AG08395 (cell line): ENCODE data around the gene CYB5R2.

Experiments
- DNase-seq: peaks from one replicate; pipeline ENCODE4 v3.0.0; 2012; ENCODE audit warnings: mixed read lengths, low spot score

Gene CYB5R2

GRCh38 chr11:7637447-7638157 lies 35.7 kb downstream of the CYB5R2 start:
- DNase-seq, result peak; percentile 91

DNA sequence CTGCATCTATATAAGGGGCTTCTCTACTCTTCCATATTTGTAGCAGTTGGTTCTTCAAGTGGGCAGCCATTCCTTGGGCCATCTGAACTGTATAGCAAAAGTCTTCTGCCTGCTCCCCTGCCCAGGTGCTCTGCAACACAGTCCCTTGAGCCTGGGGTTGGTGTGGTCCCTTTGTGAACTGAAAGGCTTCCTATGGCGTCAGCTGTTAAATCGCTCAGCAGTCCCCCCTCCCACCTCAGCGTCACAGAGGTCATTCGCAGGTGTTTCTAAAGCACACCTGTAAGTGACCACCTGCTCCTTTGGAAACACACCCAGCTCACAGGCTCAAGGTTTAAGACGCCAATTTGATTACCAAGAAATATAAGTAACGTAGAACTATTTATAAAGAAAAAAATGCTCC lies 37.0 kb downstream of the CYB5R2 start:
- DNase-seq, result no peak

GRCh38 chr11:7635708-7636107 lies 37.6 kb downstream of the CYB5R2 start:
- DNase-seq, result no peak

GRCh38 chr11:7635137-7635536 lies 38.2 kb downstream of the CYB5R2 start:
- no peak for DNase-seq

- DNase-seq, result no peak
Observed at GRCh38 chr11:7632211-7632610, 41.1 kb downstream of the CYB5R2 start.

- DNase-seq, result peak; percentile 17
Observed at GRCh38 chr11:7630002-7630401, 43.3 kb downstream of the CYB5R2 start.

DNA sequence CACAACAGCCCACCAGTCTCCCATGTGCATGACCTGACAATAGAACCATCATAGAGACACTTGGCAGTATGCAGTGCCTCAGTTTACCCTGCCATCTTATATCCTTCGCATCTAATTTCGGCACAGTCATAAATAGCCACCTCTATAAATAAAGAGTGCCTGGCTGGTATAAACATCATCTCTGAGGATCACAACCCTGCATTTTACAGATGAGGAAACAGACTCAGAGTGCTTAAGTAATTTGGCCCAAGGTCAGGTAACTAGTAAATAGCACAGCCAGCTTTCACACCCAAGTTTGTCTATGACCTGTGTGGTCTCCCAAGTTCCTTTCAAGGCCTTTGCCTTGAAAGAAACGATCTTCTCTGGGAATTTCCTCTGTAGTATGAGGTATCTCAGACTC lies 44.6 kb downstream of the CYB5R2 start:
- DNase-seq, result no peak

DNA sequence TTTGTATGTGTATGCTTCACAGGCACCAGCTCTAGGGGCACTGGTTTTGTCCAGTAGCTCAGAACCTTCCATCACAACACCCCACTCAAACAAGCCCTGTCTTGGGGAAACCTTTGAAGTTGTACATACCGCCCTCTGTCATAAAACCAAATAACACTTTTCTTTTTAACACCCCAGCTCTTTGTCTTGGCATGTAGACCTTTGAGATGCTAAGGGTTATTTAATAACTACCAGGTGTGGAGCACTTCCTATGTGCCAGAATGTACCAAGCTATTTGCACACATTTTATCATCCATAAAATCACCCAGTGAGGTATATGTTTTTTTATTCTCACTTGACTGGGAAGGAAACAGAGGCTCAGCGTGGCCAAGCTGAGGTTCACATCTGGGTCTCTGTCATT lies 50.6 kb downstream of the CYB5R2 start:
- DNase-seq, result no peak

- DNase-seq, result no peak
Observed at GRCh38 chr11:7621554-7621953, 51.7 kb downstream of the CYB5R2 start.

- no peak for DNase-seq
Observed at GRCh38 chr11:7621090-7621489, 52.2 kb downstream of the CYB5R2 start.

DNA sequence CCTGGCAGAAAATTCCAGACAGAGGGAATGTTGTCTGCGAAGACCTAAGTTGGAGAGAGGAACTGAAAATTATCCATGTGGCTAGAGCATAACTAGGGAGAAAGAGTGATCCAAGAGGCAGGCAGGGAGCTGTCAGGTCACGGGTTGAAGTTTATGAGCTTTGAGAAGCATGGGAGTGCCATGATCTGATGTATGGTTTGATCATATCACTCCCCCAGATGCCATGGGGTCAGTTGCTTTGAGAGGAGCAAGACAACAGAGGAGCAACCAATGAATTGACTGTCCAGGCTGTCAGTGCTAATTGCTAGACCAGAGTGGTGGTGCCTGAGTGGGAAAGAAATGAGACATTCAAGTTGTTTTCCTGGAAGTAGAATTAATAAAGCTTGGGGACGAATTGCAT lies 54.0 kb downstream of the CYB5R2 start:
- no peak for DNase-seq

DNA sequence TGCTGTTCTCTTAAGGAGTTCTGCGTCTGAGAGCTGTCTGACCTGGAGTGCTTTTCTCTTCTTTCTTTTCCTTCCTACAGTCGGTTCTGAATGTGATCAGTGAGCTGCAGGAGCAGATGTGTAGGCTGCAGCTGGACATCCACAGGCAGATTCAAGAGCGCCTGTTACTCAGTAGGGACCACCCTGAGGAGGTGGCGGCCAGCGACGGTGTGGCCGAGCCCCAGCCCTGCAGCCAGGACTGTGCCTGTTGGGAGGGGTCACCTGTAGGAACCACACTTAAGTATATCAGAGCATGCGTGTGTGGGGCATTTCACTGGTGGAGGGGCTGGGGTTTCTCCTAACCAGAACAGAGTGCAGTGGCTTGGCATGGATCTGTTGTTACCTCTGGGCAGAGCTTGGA lies 56.3 kb downstream of the CYB5R2 start:
- no peak for DNase-seq
